HG03457 (cell line): ENCODE results near the gene IFNLR1.

Source experiments
- ATAC-seq: cut with Tn5 transposase; IDR thresholded peaks from one replicate; pipeline ENCODE4 v1.9.1; 2021; ENCODE audit warnings: moderate number of reproducible peaks; ENCODE audit not compliant: unreplicated experiment

The IFNLR1 gene

DNA sequence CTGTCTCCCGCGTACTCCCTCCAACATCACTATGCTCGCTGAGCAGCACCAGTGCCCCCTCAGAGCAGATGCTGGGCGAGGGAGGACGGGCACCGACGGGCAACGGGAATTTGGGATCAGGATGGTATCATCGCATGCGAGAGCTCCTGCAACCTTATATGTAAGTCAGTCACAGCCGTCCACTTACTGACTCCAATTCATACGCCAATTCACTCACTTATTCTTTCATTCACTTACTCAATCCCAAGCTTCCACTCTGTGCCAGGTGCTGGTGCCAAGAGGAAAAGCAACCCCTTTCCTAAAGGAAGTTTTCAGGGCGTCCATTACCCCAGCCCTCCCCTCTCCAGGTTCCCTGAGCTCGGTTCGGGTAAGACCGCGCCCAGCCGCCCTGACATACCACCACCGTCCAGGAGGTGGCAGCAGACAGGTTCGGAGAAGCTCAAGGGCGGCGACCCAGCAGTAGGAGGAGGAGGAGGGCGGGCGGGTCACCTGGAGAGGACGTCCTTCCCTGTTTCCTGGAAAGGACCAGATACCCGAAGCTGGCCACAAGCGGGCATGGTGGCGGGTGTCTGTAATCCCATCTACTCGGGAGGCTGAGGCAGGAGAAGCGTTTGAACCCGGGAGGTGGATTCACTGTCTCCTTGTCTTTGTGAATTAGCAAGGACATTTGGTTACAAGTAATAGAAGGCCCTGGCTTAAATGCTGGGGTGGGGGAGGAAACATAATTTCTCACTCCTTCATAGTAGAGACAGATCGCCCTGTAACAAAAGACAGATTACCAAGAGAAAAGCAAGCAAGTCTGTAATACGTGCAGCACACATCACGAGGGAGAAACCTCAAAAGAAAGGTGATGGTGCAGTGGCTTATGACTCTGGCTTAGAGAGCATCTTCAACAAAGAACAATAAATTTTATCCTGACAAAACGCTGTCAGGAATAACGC, 36.6 kb downstream of the IFNLR1 start:
- ATAC-seq = no peak

DNA sequence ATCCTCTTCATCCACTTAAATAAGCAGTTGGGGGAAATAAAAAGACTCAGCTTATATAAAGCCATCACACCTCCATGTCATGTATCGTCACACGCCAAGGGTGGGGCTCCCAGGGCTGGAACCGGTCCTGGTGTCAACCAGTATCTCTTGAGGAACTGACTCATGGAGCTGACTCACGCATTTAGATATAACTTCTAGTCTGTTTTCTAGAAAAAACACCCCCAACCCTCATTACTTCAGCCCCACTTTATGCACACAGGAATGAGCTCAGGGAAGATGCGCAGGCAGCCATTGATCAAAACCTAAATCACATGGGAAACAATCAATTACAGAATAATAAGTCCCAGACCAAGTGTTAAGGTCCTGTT, 37.2 kb downstream of the IFNLR1 start:
- no peak for ATAC-seq

DNA sequence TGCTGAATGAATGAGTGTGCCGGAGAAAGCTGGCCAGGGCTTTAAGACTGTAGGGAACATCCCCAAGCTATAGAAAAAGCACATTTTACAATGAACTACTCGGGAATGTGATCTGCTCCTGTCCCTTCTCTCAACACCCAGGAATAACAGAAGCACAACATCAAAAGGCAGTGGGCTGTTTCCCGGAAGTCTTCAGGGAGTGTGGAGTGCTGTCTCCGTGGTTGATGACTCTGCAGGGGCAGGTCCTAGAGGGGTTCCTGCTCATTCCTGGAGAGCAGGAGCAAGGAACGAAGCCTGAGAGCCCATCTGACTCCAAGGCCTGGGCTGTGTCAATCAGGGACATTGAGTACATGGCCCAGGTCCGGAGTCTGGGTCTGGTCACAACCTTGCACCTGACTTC, 39.3 kb downstream of the IFNLR1 start:
- ATAC-seq = no peak

DNA sequence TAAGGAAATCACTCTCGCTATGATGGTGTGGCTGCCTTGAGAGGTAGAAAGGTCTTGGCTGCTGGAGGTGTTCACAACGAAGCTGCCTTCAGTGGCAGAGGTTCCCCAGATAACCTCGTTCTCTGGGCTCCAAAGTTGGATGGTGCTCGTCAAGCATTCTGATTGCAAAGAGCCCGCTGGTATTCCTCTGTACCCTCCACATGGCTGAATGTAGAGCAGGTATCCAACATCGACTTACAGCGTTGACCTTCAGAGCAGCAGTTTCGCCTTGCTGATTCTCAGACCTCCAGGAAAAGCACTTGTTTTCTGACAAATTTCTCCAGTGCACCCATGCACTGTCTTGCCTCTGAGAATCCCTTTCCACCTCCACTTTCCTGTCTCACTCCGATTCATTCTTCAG, 39.9 kb downstream of the IFNLR1 start:
- no peak for ATAC-seq

DNA sequence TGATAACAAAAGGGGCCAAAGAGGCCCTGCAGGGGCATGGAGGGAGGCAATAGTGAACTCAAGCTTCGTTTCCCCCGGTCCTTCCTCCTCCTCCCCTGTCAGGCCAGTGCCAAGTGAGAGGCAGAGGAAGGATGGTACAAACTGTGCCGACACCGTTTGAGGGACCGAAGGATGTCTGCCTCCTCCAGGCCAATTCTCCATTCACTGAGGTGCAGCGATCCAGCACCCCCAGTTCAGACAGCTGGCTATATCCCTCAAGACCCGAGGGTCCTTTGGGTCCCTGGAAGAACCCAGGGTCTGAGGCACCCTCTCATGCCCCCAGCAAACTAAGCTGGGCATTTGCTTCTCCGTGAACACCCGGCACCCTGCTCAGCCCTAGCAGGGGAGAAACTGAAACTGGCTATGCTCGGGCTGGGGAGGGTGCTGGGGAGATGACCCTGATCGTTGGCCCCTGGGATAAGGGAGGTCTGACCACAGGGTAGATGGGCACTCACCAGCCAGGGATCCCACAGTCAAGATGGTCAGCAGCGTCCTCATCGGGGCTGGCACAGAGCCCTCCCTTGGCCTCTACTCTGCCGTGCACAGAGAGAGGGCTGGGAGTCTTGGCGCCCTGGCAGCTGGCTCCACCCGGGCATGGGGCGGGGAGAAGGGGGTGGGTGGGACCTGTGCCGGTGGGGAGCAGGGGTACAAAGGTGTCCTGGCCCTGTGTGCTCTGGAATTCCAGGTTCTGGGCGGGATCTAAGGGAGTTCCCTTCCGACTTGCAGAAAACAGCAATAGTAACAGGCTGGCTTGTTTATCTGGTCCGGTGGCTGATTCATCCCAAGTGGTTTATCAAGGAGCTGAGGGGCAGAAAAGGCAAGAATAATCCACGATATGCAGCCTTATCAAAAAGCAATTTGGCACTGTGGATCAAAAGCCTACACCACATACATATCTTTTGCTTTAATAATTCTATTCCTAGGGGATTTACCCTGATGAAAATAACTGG, 44.2 kb downstream of the IFNLR1 start, which contains the start of gene IL22RA1:
Gene IL22RA1, minus strand, starts transcription at position 595 of the 989 bp plus-strand sequence. Its CDS starts 58 bp downstream, at position 537.
- ATAC-seq = no peak

DNA sequence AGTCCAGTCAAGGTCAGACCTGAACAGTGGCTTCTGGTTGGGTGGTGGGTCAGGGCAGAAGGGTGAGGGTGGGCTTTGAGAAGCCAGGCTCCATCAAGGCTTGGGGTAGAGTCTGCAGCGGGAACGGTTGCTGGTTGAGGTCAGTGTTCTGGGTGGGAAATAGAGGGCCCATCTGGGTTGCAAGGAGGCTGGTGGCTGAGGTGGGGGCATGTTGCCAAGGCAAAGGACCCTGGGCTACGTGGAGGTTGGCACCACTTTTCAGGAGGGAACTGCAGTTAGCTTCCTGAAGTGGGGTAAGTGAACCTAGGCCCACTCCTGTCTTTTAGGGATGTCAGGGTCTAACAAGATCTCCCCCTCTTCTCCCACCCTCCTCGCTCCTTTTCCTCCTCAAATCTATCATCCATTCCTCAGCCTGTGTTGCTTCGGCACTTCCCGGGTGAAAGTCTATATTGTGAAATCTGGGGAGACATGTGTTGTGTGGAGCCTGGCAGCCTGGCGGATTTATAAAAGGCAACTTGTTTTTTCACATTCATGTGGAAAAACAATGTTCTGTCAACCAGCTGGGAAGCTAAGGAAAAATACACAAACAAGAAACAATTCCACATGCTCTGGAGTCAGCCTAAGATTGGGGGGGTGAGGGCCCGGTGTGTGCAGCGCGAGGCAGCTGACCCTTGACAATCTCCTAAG, 45.6 kb downstream of the IFNLR1 start:
- ATAC-seq = no peak

DNA sequence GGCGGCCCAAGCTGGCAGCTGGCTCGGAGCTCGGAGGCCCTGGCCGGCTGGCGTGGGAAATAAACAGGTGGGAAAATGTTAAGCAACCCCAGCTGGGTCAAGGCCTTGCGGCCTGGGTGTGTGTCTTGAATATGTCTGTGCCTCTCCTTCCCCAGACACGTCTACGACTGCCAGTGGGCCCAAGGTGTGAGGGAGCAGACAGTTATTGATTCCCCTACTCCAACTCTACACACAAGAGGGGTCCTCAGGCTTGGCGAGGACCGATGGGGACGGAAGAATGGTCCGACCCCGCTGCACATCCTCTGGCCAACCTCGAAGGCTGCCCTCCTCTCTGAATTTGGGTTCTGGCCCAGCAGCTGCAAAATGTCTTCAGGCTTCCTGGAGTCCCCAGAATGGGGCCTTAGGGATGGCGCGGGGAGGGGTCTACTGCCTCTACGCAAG, 46.3 kb downstream of the IFNLR1 start:
- ATAC-seq = no peak

DNA sequence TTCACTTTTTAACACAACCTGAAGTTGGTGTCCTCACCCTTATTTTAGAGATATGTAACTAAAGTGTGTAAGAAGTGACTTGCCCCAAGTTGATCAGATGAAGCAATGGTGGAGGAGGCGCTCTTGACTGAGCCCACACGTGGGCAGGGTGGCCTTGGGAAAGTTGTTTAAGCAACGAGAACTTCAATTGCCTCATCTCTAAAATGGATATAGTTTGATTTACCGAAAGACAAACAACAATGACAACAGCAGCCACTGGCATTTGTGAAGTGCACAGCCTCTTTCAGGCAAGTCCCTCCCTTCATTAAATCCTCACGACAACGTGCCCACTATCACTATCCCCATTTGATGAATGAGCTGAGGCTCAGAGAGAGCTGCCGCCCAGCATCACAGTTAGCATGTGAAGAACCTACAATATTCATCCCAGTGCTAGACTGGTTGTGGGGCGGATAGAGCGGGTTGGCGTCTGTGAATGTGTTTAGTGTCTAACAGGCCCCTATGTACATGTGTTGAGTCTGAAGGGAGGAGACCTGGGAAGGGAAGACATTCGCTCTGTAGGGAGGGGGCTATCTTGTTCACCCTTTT, 47.2 kb downstream of the IFNLR1 start:
- no peak for ATAC-seq

DNA sequence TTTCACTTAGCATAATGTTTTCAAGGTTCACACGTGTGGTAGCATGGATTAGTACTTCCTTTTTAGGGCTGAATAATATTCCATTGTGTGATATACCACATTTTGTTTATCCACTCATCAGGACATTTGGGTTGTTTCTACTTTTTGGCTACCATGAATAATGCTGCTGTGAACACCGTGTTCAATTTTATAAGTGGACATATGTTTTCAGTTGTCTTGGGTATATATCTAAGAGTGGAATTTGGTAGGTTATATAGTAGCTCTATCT, 47.9 kb downstream of the IFNLR1 start:
- ATAC-seq = no peak

DNA sequence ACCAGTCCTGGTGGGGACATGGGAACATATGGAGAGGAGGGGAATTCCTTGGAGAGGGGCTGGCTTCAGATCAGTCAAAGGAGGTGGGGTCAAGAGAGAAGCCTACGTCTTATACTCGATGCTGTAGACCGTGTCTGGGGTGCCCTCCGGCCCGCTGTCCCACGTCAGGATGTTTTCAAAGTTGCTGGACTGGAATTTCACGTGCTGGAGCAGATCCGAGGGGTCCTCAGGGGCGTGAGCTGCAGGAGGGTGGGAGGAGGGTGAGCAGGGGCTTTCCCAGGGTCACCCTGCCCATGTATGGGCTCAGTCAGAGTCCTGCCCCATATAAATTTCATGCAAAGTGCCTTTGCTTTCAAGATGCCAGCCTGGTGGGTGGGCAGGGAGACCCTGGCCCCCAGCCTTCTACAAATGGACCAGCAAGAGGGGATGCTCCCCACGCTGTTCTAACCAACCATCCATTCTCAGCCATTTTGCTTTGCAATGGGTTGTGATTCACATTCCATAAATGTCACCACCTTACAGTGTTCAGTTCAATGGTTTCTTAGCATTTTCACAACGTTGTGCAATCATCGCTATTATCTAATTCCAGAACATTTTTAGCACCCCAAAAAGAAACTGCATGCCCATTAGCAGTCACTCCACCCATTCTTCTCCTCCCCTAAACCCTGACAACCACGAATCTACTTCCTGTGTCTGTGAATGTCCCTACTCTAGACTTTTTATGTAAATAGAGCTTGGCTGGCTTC, 48.4 kb downstream of the IFNLR1 start:
- ATAC-seq = no peak

DNA sequence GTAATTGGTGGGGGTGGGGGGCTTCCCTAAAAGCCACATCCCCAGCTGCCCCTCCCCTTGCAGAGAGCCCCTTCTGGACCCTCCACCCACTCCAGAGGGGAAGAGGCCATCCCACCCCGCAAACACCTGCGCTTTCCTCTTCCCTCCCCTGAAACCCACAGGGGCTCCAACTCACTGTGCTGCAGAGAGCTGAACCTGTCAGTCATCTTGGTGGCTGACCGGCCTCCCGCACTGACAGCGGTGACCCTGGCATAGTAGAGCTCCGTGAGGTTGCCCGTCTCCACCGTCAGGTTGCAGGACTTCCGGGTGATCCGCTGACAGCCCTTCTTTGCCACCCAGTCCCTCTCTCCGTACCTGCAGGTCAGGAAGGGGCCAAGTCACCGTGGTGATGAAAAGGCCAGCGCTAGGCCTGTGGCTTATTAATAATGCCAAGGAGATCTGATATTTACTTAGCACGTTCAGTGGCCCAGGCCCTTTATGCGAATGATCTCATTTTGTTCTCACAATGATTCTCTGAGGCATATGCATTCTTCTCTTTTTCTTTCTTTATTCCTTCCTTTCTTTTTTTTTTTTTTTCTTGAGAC, 50.0 kb downstream of the IFNLR1 start:
- ATAC-seq = no peak

DNA sequence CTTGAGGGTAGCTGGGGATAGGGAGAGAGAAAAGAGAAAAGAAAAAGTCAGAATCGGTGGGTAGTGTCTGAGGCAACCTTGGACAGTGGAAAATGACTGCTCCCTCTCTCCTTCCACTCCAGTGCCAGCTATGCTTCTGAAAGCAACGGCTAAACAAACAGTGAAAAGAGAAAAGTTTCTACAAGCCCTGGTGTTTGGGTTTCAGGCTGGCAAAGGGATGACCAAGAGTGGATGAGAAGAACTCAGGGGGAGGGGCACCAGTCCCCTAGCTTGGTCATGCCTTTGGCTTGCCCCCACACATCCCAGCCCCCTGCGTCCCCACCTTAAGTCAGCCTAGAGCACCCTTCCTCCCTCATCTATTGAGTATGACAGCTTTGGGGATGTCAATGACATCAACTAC, 52.7 kb downstream of the IFNLR1 start:
- ATAC-seq = no peak

DNA sequence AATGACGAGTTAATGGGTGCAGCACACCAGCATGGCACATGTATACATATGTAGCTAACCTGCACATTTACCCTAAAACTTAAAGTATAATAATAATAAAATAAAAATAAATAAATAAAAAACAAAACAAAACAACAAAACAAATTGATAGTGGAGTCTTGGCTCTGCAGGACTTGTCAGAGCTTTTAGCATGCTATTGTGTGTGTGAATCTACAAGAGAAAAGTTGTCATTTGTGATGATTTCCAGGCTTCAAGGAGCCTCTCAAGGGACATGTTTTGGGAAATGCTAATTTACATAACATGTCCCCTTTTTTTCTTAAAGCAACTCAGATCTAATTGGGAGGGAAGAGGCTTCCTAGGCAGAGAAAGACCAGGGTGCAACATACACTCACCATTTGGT, 53.3 kb downstream of the IFNLR1 start:
- ATAC-seq = no peak

DNA sequence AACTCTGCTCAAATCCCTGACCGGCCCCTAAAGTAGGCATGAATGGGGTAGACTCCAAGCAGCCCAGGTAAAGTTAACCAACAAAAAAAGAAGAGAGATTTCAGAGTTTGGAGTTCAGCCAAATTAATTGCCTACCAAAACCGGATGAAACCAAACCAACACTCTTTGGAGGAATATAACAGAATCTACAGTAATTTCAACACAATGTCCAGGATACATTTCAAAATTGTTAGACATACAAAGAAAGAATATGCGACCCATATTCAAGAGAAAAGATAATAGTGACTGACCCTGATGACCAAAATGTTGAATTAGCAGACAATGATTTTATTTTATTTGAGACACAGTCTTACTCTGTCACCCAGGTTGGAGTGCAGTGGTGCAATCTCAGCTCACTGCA, 56.7 kb downstream of the IFNLR1 start:
- ATAC-seq = no peak

DNA sequence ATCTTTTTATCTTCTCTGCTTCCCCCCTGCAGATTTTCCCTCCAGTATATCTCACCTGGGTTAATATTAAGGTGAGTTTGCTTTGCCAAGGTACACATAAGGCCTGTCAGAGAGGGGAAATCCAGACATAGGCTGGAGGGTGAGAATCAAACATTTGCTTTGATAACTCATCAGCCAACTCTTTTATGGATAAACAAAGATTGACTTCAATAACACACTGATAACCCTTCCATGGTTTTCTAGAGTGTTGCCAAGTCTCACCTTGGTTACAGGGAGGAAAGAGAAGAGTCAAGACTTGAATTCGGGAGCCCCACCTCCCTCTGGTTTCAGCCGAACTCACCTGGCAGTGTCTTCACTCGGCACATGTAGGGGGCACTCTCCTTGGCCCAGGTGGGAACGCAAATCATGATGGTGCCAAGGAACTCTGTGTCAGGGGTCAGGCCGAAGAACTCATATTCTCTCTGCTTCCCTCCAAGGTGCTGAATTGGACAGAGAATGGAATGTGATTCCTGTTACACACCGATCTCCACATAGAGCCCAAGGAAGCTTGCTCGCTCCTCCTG, 59.2 kb downstream of the IFNLR1 start:
- ATAC-seq = no peak

DNA sequence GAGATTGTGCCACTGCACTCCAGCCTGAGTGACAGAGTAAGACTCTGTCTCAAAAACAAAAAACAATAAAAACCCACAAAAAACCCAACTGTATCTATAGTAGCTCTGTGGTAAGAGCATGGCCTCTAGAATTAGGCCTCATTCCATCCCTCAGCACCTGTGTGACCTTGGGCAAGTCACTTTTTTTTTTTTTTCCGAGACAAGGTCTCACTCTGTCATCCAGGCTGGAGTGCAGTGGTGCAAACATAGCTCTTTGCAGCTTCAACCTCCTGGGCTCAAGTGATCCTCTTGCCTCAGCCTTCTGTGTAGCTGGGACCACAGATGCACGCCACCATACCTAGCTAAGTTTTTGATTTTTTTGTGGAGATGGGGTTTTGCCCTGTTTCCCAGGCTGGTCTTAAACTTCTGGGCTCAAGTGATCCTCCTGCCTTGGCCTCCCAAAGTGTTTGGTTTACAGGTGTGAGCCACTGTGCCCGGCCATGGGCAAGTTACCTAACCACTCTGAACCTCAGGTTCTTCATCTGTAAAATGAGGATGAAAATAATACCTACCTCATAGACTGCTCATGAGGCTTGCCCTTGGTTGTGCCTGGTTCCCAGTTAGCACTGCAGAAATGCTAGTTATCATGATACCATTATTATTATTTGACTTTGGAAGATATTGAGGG, 59.8 kb downstream of the IFNLR1 start:
- ATAC-seq = no peak

DNA sequence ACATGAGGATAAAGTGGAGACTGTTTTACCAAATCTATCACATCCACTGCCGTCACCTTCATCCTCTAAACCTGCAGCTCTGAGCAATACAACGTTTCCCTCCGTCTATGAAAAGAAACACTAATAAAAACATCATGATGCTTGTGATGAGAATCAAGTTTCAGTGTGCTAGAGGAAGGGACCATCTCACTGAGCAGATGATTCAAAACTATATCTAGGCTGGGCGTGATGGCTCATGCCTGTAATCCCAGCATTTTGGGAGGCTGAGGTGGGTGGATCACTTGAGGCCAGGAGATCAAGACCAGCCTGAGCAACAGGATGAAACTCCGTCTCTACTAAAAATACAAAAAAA, 60.4 kb downstream of the IFNLR1 start:
- no peak for ATAC-seq

DNA sequence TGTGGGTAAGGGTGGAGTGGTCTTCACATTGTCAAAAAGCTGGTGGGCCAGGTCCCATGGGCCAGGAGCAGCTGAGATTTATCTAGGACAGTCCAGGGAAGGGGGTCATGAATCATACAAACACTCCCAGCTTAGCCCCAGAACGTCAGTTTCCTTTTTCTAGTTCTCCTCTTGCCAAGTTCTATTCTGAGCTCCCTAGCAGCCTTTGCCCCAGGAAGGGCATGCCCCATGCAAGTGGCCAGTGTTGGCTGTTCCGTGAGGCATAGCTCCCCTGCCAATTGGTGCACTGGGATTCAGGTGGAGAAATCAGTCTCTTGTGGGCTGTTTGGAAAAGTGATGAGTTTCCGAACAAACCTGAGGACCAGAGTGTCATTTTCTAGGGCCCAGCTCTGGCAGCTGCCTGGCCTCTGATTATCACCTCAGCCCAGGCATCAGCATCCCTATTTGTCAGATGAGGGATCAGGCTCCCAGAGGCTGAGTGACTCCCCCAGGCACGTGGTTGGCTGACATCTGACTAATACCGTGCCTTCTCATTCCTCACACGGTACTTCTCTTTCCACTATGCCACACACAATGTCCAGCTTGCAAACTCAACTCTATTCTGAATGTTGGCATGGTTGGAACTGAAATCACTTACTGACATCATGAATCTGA, 60.9 kb downstream of the IFNLR1 start:
- ATAC-seq = no peak

DNA sequence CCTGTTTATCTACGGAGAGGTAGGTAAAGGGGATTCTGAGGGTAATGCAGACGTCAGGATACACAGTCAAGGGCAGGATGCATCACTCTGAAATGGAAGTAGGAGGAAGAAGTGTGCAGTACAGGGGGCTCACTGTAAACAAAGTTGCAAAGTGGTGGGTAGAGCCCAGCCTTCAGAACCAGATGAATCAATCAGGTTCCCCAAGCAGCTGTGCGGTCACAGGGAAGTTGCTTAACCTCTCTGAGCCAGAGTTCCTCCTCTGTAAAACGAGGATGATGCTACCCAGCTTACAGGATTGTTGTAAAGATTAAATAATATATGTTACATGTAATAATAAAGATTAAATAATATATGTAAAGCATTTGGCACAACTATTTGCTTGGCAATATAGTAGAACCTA, 61.6 kb downstream of the IFNLR1 start:
- no peak for ATAC-seq
